Cardiac fibroblast (primary cell): Measurements from ENCODE around the gene PDIA5.
"Not testable (repeated sequence)": the region's sequence is repeated elsewhere in the genome, so short reads cannot be mapped to it uniquely, and the experiment has no call there.

Experiments used
- DNase-seq, 2 donors: peaks; one replicate each; pipeline versions ENCODE4 v3.0.0 to v3.0.0-alpha.2; 2010; ENCODE audit warnings: low read depth in 2 of 2
- H3K4me3 ChIP-seq, 2 donors: replicated peaks in 1 of 2; 1 replicate in 1 of 2; 2 replicates in 1 of 2; pipeline ENCODE4 v1.5.1; 2011; ENCODE audit warnings: low read depth in 2 of 2, low read length in 2 of 2, mild to moderate bottlenecking in 2 of 2, moderate library complexity in 1 of 2
- CTCF ChIP-seq: IDR thresholded peaks from one replicate; pipeline ENCODE4 v1.5.1; 2011; ENCODE audit warnings: low read depth, mild to moderate bottlenecking, low read length, inconsistent platforms

The PDIA5 gene

GRCh38 chr3:123104550-123104949 is 37.7 kb downstream of the PDIA5 start:
- TF ChIP-seq CTCF: no peak
- no peak overlapping the region for H3K4me3 ChIP-seq
- peak; percentile 62 to 82 for DNase-seq

GRCh38 chr3:123105201-123106189 is 38.7 kb downstream of the PDIA5 start:
- no peak overlapping the region for H3K4me3 ChIP-seq
- no peak for DNase-seq
- TF ChIP-seq CTCF: no peak

- no peak for TF ChIP-seq CTCF
- no peak overlapping the region for H3K4me3 ChIP-seq
- DNase-seq: no peak
Measured at GRCh38 chr3:123110282-123110975, 43.6 kb downstream of the PDIA5 start.

- H3K4me3 ChIP-seq: no peak overlapping the region
- TF ChIP-seq CTCF: no peak
- DNase-seq: no peak
Measured at GRCh38 chr3:123110976-123111615, 44.3 kb downstream of the PDIA5 start.

- TF ChIP-seq CTCF: no peak
- no peak for DNase-seq
- H3K4me3 ChIP-seq: no peak overlapping the region
Measured at GRCh38 chr3:123111640-123112039, 44.8 kb downstream of the PDIA5 start.

GRCh38 chr3:123112232-123112631 is 45.4 kb downstream of the PDIA5 start:
- no peak overlapping the region for H3K4me3 ChIP-seq
- no peak for TF ChIP-seq CTCF
- no peak for DNase-seq

GRCh38 chr3:123112656-123113055 is 45.8 kb downstream of the PDIA5 start:
- DNase-seq, H3K4me3 ChIP-seq: not testable (repeated sequence)
